Measurements from ENCODE around the gene LCN10.
A peak's percentile ranks its signal among the peaks of the same experiment; 100 is the strongest.
"Not testable (repeated sequence)": the region's sequence is repeated elsewhere in the genome, so short reads cannot be mapped to it uniquely, and the experiment has no call there.

LCN10 gene

DNA sequence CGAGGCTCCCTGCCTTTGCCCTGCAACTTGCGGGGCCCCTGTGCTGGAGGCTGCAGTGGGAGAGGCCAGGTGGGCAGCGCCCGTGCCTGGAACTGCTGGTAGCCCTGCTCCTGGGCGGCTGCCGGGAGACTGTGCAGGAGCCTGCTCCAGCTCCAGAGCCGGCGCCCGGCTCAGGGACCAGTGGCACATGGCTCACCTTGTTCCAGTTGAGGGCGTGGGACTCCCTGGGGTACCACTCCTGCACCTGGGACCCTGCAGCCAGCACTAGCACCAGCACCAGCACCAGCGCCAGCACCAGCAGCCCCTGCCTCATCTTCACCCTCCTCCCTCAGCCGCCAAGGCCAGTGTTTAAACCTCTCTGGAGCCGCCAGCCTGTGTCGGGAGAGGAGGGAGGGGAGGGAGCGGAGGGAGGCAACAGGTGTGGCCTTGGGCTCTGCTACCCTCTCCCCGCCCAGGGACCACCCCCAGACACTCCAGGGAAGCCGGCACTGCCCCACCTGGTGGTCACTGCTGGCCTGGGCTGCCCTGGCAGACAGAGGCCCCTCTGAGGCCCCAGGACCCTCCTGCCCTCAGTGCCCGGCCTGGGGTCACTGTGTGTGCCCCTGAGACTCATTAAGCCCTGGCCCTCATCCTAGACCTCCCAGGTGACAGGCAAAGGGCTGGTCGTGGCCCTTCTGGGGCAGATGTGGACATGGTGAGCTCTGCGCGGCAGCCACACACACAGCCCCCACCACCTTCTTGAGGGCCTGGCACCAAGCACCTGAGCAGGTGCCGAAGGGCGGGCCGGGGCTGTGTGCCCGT is at the start of gene LCN10:
Gene LCN10 (minus strand): TSS at position 350 of the 801 bp plus-strand sequence. CDS start 37 bp downstream, at position 313.
- DNase-seq (ENCODE audit: low spot score), result no peak

DNA sequence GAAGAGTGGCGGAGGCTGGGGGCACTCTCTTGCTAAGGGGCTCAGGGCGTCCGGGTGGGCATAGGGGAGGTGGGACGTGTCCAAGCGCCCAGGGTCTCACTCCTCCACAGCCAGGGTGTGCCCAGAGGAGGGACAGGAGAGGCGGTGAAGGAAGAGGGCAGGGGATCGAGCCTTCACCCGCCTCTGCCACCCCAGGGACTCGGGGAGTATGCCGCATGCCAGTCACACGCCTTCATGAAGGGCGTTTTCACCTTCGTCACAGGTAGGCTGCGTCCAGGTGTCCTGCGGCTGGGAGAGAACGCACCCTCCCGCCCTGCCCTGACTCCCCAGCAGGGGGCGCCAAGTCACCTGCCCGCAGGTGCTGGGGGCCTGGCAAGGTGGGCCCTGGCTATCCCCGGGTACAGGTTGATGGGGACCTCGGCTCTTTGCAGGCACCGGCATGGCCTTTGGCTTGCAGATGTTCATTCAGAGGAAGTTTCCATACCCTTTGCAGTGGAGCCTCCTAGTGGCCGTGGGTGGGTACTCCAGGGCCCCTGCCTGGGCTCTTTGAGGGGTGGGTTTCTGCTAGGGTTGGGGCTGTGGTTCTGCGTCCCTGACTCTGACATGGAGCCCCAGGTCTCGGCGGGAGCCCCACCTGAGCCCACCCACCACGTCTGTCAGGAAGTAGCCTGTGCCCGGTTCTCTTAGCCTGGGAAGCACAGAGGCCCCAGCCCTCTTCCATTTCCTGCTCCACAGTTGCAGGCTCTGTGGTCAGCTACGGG is 49.0 kb upstream of the LCN10 start:
- DNase-seq (ENCODE audit: low spot score), result peak; percentile 42

DNA sequence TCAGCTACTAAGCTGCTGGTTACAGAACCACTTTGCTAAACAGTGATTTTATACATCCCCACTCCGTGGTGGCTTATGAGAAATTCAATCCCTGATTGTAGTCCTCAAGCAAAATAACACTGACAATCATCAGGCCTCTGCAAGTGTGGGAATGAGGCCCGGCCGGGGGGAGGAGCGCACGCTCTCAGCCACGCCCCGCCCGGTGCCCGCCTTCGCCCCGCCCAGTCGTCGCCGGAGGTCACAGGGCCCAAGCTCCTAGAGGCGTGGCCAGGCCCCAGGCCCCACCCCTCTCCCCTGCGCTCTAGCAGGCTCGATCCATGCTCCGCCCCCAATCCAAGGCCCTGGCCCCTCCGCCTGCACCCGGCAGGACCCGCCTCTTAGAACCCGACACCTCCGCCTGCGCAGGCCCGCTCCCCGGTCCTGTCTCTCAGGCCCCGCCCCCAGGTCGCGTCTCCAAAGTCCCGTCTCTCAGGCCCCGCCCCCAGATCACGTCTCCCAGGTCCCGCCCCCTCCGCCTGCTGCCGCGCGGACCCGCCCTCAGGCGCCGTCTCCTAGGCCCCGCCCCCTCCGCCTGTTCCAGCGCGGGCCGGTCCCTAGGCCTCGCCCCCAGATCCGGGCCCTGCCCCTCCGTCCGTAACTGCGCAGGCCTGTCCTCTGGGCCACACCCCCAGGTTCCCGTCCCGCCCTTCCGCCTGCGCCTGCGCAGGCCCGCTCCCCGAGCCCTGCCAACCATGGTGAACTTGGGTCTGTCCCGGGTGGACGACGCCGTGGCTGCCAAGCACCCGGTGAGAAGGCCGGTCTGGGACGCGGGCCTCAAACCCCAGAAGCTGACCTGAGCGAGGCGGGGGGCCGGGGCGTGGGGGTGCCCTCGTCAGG is 48.1 kb upstream of the LCN10 start, which contains the start of gene TMEM141:
Gene TMEM141 (plus strand): TSS at position 705 of the 876 bp plus-strand sequence. CDS start 27 bp downstream, at position 732.
- DNase-seq (ENCODE audit: low spot score), result peak; percentile 100

DNA sequence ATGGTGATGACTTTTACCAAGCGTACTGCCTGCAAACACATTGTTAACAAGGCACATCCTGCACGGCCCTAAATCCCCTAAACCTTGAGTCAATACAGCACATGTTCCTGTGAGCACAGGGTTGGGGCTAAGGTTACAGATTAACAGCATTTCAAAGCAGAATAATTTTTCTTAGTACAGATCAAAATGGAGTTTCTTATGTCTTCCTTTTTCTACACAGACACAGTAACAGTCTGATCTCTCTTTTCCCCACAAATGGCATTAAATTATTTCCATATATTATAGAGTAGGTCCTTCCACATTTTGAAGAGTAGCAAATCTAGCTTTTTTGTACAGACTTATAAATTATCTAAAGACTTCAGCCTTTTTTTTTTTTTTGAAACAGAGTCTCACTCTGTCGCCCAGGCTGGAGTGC is 46.8 kb upstream of the LCN10 start:
- no peak for DNase-seq (ENCODE audit: low spot score)

DNA sequence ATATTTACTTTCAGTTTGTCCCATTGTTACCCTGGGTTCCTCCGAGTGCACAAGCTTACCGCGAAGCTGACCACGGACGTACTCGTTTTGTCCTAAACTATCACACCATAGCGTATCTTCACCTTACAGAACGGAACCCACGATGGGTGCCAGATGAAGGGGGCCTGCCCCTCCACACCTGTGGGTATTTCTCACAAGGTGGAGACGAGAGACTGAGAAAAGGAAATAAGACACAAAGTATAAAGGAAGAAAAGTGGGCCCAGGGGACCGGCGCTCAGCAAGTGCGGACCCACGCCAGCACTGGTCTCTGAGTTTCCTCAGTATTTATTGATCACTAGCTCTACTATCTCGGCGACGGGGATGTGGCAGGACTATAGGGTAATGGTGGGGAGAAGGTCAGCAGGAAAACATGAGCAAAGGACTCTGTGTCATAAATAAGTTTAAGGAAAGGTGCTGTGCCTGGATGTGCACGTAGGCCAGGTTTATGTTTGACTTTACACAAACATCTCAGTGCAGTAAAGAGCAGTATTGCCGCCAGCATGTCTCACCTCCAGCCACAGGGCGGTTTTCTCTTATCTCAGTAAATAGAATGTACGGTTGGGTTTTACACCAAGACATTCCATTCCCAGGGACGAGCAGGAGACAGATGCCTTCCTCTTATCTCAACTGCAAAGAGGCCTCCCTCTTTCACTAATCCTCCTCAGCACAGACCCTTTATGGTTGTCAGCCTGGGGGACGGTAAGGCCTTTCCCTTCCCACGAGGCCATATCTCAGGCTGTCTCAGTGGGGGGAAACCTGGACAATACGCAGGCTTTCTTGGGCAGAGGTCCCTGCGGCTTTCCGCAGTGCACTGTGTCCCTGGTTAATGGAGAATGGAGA is 46.1 kb upstream of the LCN10 start:
- not testable (repeated sequence) for DNase-seq (ENCODE audit: low spot score)

DNA sequence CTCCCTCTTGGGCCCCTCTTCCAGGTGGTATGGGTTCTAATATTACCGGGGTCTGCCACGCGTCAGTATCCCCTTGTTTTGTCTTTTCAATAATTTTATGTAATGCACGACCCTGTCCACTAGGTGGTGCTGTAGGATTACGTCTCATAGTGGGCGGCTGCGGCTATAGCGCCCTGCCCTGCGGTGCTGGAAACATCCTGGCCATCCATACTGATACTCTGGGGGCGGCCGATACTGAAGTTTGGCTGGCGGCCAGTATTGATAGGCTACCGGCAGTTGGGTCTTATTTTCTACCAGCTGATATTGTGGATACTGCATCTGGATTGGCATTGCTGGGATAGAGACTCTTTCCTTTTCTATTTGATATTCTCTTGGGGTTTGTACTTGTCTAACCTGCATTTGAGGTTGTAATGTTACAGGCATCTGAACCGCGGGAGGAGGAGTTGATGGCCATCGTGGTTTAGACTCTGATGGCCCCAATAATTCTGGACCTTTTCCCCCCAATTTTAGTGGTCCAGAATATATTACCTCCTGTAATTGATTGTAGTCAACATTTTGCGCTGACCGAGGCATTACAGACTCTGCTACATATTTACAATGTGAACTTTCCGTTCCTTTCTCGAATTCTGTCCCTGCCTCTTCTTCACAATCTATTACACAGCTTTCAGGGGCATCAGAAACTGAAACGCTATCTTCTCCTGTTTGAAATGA is 45.1 kb upstream of the LCN10 start:
- peak; percentile 69 for DNase-seq (ENCODE audit: low spot score)

DNA sequence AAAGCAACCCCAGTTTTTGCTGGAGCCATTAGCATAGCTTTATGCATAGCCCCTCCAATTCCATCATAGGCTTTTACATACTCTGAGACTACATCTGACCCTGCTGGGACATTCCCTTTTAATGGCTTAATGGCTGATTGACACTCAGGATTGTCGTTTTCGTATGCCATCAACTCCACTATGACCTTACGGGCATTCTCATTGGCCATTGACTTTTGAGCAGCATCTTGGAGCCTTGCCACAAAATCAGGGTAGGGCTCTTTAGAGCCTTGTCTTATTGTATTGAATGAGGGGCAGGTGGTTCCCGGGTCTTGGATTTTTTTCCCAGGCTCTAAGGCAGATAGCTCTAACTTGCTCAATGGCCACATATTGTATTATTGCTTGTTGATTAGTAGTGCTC is 44.2 kb upstream of the LCN10 start:
- not testable (repeated sequence) for DNase-seq (ENCODE audit: low spot score)

DNA sequence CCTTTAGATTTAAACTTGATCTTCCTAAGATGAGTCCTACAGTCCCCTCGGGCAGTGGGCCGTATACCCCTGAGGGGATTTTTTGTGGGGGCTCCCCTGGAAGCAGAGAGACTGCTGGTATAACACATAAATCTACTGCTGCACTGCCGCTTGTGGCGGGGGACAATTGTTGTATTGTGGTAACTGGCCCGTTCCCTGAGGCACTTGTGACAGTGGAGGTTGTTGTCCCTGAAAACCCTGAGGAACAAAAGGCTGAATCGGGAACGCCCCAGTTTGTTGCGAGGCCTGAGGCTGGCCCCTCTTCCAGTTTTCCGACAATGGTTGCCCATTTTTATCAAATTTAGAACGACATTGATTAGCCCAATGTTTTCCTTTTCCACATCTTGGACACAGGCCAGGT is 43.7 kb upstream of the LCN10 start:
- DNase-seq (ENCODE audit: low spot score), result no peak

DNA sequence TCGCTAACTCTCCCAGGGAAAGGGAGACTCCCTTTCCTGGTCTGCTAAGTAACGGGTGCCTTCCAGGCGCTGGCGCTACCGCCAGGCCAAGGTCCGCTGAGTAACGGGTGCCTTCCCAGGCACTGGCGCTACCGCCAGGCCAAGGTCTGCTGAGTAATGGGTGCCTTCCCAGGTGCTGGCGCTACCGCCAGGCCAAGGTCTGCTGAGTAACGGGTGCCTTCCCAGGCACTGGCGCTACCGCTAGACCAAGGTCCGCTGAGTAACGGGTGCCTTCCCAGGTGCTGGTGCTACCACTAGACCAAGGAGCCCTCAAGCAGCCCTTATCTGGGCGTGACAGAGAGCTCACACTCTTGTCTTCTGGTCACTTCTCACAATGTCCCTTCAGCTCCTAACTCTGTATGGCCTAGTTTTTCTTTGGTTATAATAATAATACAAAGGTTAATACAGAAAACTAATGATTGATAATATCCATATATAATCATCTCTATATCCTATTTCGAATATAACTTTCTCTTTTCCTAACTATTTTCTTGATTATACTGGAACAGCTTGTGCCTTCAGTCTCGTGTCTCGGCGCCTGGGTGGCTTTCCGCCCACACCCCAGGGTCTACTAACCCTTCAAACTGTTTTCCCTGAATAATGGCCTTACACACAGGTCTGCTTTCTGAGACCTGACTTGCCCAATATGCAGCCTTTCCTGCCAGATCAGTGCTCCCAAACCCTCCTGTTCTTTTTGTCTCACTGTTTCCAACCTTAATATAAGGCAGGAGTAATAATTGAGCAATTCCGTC is 43.0 kb upstream of the LCN10 start:
- not testable (repeated sequence) for DNase-seq (ENCODE audit: low spot score)

DNA sequence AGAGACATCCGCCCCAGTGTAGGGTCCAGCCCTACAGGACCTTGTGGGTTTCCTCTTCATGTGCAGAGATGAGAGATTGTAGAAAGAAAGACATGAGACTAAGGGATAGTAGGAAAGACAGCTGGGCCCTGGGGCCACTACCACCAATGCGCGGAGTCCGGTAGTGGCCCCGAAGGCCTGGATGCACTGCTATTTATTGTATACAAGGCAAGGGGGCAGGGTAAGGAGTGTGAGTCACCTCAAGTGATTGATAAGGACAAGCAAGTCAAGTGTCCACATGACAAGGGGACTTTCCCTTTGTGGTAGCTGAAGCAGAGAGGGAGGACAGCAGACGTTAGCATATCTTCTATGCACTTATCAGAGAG is 42.2 kb upstream of the LCN10 start:
- no peak for DNase-seq (ENCODE audit: low spot score)

DNA sequence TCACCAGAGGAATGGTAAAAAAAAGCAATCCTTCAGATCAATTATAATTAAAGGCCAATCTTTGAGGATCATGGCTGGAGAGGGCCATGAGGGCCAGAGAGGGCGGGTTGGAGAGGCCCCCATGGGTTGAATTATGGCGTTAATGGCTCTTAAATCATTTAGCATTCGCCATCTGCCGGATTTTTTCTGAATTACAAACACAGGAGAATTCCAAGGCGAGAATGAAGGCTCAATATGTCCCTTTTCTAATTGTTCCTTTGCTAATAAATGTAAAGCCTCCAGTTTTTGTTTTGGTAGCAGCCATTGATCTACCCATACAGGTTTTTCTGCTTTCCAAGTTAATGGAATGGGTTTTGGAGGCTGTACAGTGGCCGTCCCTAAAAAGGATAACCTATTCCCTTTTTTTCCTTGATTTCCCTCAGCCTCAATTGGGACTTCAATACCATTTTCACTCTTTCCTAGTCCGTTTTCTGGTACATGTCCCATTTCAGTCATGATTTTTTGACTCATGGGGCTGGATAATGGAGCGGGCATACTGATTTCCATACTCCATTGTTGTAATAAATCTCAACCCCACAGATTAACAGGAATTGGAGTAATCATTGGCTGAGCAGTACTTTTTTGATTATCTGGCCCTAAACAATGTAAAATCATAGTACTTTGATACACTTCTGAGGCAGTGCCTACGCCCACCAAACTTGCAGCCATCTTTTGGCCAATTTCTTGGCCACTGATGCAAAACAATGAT is 41.7 kb upstream of the LCN10 start:
- DNase-seq (ENCODE audit: low spot score), result no peak

DNA sequence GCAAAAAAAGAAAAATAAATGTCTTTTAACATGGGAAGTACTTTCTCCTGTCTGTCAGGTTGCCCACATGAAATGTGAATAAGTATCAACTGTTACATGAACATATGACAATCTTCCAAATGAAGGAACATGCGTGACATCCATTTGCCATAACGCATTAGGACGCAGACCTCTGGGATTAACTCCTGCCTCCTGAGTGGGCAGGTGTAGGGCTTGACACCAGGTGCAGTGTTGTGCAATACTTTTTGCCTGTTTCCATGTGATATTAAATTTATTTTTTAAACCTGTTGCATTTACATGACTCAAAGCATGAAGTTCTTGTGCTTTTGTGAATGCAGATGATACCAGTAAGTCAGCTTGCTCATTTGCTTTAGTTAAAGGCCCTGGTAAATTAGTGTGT is 39.7 kb upstream of the LCN10 start:
- DNase-seq (ENCODE audit: low spot score), result no peak

DNA sequence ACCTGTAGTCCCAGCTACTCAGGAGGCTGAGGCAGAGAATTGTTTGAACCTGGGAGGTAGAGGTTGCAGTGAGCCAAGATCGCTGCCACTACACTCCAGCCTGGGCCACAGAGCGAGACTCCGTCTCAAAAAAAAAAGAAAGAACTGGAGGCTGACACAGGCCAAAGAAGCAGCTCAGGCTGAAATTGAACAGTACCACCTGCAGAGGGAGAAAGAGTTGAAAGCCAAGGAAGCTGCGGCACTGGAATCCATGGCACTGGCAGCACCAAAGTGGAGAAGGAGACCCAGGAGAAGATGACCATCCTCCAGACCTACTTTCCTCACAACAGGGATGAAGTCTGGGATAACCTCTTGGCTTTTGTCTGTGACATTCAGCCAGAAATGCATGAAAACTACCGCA is 37.1 kb upstream of the LCN10 start:
- no peak for DNase-seq (ENCODE audit: low spot score)

DNA sequence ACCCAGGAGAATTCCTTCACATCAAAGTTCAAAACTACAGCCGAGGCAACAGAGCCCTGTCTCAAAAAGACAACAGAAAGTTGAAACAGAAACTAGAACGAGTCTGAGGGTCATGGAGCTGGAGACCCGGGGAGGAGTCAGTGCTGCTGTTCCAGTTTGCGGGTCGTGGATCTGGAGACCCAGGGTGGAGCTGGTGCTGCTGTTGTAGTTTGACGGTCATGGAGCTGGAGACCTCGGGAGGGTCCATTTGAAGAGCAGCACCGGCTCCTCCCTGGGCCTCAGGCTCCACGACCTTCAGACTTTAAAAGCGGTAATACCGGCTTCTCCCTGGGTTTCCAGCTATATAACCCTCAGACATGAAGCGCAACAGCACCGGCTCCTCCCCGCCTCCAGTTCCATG is 34.6 kb upstream of the LCN10 start:
- no peak for DNase-seq (ENCODE audit: low spot score)

DNA sequence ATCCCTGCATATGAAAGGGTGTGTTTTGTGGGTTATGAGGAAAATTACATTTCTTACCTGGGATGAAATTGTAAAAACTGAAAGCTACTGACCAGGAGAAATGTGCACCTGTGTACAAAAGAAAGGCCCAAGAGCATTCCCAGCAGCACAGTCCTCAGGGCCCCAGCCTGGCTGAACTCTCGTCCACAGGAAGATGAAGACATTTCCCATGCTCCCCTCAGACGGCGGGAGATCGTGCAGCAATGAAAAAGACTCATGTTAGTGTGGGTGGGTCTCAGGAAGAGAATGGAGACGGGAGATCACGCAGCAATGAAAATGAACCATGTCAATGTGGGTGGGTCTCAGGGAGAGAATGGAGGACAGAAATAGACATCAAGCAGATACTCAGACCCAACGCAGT is 34.2 kb upstream of the LCN10 start:
- no peak for DNase-seq (ENCODE audit: low spot score)

DNA sequence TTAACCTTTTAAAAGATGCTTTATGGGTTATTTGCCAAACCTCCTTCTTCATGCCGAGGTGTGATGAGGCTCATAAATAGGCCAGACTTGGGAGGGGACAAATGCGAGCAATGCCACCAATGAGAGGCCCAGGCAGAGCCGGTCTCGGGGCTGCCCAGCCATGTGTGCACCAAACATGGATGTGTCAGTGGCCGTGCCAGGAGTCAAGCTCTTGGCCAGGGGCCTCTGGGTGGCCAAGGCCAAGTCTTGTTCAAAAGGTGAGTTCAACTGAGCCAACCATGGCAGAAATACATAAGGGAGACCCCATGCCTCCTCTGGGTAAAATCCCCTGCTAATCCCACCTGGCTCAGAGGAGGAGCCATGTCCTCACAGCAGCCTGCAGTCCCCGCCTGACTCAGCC is 32.5 kb upstream of the LCN10 start:
- no peak for DNase-seq (ENCODE audit: low spot score)

DNA sequence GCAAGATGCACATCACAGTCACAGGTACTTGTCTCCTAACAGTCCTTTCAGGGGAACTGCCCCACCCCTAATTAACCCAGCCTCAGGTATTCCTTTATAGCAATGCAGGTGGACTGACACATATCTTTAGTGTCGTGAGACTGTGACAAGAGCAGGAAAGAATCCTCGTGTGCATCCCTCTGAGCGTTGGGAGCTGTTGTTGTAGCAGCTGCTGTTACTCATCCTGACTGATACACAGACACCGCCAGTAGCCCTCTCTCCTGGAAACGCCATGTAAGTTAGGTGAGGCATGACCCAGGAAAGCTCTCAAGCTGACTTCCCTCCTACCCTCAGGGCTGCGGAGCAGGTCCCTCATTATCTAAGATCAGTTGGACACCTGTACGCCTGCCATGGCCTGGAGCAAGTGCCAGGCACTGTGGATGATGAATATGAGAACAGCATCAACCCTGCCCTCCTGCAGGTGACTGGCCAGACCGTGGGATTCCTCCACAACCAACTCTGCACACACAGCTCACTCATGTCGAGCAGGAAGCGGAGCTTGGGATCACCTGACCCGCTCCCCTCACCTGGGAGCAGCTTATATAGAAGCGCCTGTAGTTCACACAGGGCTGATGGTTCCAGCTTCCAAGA is 31.8 kb upstream of the LCN10 start:
- DNase-seq (ENCODE audit: low spot score), result no peak

DNA sequence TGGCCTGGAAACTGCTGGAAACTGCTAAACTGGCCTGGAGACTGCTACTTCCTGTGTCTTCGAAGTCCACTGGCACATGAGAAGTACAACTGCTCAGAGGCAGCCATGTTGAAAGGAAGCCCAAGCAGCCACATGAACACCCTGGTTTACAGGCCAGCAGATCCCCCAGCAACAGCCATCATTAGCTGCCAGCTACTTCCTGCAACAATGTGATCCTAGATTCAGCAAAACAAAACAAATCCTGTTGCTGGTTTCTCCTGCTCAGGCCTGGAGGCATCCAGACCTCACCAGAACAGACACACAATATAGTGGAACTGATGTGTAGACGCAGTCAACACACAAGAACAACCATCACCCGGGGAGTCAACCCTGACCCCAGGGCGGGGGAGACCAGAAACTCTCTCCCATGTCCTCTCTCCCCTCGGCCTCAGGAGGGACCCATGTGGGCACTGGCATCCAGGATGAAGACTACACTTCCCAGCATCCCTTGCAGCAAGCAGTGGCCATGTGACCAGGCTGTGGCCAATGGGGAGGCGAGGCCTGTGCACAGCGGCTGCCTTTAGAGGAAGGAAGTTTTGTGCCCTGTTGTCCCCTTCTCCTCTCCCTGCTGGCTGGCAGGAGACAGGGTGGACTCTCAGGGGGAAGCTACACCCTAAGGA is 30.8 kb upstream of the LCN10 start:
- peak; percentile 56 for DNase-seq (ENCODE audit: low spot score)

All from COLO829 (cell line).